ENCODE results near the gene UNC5A.

GRCh38 chr5:176874198-176874780 lies 63.9 kb downstream of the UNC5A start:
- TF ChIP-seq, protein P1, sequence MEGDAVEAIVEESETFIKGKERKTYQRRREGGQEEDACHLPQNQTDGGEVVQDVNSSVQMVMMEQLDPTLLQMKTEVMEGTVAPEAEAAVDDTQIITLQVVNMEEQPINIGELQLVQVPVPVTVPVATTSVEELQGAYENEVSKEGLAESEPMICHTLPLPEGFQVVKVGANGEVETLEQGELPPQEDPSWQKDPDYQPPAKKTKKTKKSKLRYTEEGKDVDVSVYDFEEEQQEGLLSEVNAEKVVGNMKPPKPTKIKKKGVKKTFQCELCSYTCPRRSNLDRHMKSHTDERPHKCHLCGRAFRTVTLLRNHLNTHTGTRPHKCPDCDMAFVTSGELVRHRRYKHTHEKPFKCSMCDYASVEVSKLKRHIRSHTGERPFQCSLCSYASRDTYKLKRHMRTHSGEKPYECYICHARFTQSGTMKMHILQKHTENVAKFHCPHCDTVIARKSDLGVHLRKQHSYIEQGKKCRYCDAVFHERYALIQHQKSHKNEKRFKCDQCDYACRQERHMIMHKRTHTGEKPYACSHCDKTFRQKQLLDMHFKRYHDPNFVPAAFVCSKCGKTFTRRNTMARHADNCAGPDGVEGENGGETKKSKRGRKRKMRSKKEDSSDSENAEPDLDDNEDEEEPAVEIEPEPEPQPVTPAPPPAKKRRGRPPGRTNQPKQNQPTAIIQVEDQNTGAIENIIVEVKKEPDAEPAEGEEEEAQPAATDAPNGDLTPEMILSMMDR (IDR thresholded peaks at IDR 0.05; ENCODE audit: insufficient read depth, low read length) = no peak
- TF ChIP-seq, protein P2, sequence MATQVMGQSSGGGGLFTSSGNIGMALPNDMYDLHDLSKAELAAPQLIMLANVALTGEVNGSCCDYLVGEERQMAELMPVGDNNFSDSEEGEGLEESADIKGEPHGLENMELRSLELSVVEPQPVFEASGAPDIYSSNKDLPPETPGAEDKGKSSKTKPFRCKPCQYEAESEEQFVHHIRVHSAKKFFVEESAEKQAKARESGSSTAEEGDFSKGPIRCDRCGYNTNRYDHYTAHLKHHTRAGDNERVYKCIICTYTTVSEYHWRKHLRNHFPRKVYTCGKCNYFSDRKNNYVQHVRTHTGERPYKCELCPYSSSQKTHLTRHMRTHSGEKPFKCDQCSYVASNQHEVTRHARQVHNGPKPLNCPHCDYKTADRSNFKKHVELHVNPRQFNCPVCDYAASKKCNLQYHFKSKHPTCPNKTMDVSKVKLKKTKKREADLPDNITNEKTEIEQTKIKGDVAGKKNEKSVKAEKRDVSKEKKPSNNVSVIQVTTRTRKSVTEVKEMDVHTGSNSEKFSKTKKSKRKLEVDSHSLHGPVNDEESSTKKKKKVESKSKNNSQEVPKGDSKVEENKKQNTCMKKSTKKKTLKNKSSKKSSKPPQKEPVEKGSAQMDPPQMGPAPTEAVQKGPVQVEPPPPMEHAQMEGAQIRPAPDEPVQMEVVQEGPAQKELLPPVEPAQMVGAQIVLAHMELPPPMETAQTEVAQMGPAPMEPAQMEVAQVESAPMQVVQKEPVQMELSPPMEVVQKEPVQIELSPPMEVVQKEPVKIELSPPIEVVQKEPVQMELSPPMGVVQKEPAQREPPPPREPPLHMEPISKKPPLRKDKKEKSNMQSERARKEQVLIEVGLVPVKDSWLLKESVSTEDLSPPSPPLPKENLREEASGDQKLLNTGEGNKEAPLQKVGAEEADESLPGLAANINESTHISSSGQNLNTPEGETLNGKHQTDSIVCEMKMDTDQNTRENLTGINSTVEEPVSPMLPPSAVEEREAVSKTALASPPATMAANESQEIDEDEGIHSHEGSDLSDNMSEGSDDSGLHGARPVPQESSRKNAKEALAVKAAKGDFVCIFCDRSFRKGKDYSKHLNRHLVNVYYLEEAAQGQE (IDR thresholded peaks at IDR 0.05; ENCODE audit: insufficient replicate concordance, low read depth) = no peak
- TF ChIP-seq SPI1 (IDR thresholded peaks at IDR 0.05; ENCODE audit: borderline replicate concordance, low read depth) = no peak
- TF ChIP-seq GABPA (IDR thresholded peaks at IDR 0.05; ENCODE audit: low read depth) = no peak
